HG02981 (cell line): Measurements from ENCODE around the gene HTR5A.

Experiments used
- ATAC-seq: cut with Tn5 transposase; IDR thresholded peaks from one replicate; pipeline ENCODE4 v1.9.1; 2021; ENCODE audit warnings: mild to moderate bottlenecking, moderate library complexity; ENCODE audit not compliant: unreplicated experiment

Gene HTR5A

DNA sequence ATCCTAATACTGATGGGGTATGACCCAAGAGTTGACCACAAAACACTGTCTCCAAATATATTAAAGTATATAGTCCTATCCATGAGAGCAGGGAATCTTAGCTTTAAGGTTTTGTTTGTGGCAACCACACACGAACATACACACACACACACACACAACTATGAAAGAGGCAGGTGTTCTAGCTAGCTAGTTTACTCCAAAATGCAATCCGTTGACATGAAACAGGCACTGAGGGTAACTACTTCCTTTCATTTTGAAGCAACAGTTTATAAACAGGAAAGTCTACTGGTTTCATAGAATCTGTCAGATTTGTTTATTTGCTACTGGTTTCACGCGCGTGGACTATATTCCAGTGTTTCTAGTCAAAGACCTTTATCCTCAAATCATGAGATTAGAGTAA, 14.8 kb downstream of the HTR5A start:
- no peak for ATAC-seq

DNA sequence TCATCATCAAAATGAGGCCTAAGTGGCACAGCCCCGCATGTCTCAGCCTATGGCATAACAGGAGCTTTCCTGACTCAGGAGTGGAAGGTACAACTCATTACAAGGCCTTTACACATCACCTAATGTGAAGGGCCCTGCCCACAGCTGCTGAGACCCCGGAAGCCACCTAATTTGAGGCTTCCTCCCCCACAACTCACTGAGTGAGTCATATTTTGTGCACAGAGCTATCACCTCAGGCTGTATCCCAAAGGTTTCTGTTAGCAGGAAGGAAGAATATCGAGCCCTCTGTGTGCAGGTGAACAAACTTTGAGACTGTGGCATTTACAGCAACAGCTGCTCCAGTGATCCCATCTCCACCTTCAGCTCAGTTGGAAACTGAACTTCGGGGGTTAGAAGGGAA, 20.6 kb downstream of the HTR5A start:
- ATAC-seq = no peak

DNA sequence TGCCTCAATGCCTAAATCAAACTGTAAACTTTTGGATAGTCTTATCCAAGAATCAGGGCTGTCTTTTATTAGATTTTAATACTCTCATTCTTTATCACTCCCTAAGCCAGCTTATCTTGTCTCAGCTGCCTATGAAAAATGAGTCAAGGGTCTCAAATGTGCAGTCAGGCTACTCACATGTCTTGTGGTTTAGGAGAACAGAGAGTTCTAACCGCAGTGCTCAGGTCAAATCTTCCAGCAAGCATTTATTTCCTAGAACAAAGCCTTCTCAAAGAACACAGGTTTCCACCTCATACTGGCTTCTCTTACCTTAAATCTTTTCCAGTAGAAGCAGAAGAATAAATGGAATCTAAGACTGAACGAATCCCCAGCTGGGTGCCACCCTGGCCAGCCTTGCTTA, 23.5 kb downstream of the HTR5A start:
- no peak for ATAC-seq

DNA sequence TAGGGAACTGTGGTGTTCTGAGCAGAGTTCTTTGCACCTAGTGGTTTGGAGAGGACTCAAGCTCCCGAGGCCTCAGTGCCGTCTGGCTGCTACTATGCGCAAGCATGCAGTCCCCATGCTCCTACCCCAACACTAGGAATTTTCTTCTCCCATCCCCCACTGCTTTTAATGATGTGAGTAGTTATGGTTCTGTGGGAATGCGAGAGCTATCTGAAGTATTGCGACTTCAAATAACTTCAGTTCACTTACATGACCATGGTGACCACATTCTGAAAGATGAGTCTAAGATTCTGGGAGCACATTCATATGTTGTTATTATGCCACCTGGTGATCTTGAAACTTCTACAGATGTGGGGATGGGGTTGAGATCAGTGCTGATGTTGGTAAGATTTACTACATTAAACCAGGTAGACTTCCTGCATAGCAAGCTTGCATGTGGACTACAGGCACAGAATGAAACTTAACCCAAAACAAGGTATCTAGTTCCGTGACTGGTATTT, 24.6 kb downstream of the HTR5A start:
- no peak for ATAC-seq

DNA sequence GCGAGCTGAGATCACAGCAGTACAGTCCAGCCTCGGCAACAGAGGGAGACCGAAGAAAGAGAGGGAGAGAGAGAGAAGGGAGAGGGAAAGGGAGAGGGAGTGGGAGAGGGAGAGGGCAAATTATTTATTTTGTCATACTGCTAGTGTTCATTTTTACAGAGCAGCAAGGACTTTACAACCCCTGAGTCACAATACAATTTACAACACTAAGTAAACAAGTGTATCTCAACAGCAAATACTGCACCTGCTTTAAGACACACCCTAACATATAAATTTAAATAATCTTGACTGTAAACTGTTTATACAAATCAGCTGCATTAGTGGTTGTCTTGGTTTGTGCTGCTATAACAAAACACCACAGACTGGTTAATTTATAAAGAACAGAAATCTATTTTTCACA, 27.2 kb downstream of the HTR5A start:
- ATAC-seq = no peak

- no peak for ATAC-seq
These were observed 33.7 kb downstream of the HTR5A start for GRCh38 chr7:155103839-155104238.

DNA sequence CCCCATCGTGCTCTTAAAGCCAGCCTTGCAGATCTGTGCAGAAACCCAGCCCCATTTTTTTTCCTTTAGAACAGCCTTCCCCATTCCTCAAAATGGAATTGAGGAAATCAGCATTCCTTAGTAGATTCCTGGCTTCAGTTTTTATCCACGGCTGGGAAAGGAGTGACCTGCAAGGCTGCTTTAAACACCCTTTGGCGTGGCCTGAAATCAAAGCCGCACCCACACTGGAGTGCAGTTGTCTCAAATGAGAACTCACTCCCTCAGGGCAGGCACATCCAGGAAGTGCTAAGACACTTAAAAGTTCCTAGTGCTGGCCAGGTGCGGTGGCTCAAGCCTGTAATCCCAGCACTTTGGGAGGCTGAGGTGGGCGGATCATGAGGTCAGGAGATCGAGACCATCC, 34.8 kb downstream of the HTR5A start:
- ATAC-seq = no peak

- no peak for ATAC-seq
These were observed 36.2 kb downstream of the HTR5A start for GRCh38 chr7:155106356-155106755.

DNA sequence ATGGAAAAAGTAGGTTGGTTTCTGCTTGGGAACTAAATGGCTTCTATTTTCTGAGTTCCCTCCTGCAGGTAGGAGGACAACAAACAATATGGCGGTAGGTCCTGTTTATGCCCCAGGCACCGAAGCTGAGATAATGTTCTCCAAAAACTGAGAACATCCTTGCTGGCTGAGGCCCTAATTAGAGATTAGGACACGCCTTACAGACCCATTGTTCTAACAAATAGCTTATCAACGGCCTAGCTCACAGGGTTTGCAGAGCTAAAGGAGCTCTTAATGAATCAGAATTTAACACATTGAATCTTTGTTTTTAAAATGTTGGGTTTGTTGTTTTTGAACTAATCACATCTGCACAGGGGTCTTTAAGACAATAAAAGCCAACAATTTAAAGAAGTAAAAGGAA, 37.0 kb downstream of the HTR5A start:
- ATAC-seq = no peak

DNA sequence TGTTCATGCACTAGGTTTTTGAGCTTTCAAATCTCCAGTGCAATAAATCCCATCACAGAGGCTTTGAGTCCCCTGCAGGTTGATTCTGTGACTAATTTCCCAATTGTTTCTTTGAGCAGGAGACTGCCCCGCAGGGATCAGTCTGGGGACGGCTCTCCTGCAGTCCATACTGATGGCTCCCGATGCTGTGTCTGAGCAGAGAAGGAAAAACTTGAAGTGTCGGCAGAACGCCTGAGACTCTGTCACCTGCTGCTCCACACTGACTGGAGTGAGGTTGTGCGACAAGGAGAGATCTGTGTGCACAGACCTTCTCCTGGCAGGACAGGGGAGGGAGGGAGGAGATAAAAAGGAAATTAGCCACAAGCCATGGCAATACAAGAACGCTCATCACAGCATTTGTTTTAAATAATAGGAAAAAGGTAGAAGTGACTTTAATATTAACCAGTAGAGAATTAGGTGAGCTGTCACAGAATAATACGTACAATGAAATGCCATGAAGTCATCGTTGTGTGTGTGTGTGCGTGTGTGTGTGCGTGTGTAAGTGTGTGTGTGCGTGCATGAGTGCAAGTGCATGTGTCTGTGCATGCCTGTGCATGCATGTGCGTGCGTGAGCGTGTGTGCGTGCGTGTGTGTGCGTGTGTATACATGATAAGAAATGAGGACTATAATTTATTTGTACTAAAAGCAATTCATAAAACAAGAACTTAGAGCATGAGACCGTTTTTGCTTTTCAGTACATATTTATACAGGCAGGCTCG, 38.2 kb downstream of the HTR5A start:
- no peak for ATAC-seq

DNA sequence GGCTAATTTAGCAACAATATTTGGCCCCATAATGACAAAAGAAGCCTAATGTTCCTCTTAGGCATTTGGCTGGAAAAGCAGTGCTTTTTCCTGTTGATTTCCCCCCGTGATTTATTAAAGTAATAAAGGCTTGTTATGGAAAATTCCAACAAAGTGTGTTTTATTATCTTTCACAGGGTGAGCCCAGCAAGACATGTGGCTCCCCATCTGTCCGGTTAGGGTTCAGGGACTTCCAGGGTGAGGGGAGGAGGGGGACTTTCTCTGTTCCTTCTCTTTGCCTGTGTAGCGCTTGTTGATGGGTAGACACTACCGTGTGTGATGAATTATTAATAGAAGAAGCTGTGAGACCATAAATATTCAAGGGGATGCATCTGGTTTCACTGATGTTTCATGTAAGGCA, 39.0 kb downstream of the HTR5A start:
- ATAC-seq = no peak

DNA sequence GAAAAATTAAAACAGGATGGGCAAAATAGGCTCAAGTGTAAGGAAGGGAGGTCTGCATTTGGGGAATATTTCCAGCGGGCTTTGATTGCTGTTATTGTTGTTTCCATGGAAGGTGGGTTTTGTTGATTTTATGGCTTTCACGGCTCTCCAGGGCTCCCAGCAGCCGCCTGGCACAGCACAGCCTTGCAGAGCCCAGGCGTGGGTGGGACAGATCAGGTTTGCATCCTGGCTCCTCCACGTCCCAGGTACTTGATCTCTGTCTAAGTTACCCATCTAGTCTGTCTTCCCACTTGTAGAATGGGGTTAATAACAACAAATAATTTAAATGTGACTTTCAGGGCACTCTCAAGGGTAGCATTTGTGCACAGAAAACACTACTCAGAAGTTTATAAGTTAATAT, 45.2 kb downstream of the HTR5A start:
- ATAC-seq = no peak

DNA sequence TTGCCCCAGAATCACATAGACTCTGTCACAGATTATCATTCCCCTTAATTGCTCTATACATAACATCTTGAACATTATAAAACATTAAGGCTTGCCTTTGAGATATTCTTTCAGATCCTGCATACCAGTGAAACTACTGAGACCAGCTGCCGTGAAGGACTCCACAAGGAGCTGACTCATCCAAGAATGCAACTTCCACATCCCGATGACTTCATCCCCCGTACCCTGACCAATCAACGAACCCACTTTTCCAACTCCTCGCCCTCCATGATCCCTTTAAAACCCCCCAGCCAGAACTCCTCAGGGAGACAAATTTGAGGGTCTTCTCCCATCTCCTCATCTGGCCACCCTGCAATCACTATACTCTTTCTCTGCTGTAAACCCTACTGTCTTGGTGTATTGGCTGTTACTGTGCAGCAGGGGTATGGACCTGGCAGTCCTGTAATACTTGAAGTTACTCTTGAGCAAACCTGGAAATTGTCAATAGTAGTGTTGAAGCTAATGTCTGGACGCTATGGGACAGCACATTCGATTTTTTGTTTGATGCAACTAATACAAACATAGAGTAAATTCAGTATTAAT, 49.8 kb downstream of the HTR5A start:
- no peak for ATAC-seq

DNA sequence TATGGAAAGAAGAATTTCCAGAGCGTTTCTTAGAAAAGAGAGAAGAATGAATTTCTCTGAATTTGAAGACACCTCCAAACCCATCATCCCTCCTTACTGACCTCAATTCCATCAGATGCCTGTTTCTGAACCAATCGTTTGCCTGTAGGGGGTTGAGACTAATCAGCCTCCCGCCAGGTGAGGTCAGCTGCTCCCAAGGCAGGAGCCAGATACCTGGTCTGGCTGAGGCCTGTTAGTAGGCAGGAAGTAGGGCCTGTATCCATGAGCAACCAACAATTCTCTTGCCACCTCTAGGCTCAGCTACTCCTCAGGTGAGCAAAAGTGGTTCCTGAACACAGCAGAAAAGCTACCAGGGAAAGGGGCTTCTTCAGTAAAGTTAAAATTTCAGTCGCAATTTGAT, 50.3 kb downstream of the HTR5A start:
- no peak for ATAC-seq

DNA sequence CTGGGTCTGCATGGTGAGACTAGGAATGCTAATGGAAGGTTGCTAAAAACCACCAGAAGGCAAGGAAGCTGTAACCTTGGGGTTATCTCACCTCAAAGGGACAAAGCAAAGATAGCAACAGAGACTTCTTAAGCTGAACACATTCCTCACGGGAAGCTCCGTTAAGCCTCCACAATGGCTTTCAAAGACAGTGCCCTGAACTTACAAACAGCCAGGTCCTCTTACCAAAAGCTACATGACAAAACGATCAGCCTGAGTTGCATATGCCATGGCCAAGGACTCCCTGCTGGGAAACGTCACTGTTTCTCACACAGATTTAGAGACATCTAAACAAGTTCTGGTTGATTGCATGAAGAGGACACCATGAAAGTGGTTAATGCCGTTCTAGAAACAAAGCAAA, 52.7 kb downstream of the HTR5A start:
- ATAC-seq = no peak

DNA sequence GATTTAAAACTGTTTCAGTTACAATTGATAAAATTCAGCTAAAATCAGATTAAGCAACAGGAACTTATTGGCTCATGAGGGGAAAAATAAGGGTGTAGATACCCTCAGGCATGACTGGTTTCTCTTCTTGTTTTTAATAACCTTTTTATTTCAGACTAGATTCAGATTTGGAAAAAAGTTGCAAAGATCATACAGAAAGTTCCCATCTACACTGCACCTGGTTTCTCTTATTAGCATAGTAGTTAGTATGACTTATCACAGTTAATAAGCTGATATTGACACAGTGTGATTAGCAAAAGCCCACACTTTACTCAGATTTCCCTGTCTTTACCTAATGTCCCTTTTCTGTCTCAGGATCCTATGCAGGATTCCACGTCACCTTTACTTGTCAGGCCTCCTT, 53.3 kb downstream of the HTR5A start:
- no peak for ATAC-seq

DNA sequence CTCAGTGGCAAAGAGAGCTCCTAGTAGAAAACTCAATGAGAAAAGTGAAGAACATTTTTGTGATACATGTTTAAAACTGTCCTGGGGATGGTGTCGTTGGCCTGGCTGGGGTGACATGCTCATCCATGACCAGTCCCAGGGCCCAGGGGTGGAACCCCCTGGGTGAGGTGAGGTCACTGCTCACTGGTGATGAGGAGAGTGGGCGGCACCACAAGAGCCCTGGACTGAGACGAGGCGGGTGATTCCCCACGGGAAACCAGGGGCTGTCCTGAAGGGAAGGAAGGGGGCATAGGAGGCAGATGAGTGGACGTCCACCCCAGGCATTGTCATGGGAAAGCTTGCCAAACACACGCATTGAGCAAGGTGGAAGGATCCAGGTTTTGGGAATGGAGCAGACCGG, 54.6 kb downstream of the HTR5A start:
- no peak for ATAC-seq

DNA sequence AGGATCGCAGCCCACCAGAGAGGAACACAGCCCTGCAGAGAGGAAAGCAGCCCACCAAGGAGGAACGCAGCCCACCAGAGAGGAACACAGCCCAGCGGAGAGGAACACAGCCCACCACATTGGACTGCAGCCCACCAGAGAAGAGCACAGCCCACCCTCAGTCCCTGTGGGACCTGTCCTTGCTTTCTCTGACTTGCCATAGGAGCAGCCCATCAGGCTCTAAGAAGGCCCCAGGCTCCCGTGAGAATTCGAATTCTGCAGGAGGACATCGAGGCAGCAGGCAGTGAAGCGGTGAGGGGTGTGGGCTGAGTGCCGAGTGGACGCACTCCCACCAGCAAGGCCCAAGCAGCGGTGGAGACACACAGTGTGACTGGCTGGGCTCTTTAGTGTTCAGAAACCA, 59.1 kb downstream of the HTR5A start:
- ATAC-seq = no peak

DNA sequence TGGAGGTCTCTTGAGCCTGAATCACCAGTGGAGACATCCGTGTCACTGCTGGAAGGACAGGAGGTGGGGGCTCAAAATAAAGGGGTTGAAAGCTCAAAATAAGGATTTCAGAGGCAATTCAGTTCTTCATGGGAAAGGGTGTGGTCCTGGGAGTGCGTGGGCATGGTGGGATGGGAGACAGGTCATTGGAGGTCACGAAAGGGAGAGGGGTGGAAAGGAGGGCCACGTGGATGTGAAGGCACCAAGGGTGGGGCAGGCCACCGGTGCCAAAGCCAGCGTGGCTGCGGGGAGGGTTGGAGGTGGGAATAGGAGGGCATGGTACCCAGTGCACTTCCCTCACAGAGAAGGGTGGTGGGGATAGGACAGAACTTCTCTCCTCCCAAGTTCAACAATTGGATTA, 59.7 kb downstream of the HTR5A start:
- ATAC-seq = no peak

- no peak for ATAC-seq
These were observed 60.4 kb downstream of the HTR5A start for GRCh38 chr7:155130493-155130892.

GRCh38 chr7:155131090-155131489, 61.0 kb downstream of the HTR5A start:
- ATAC-seq = no peak

GRCh38 chr7:155132431-155132830, 62.3 kb downstream of the HTR5A start:
- no peak for ATAC-seq
